ENCODE data around the gene OXA1L. TPM values are rescaled to one million over a fixed set of nuclear protein-coding genes. Genes with fewer than 3 reads are reported as not detected.

Gene OXA1L
- total and polyA plus RNA-seq, 2 experiments from 2014 or later = 61.7 to 91.7 TPM

DNA sequence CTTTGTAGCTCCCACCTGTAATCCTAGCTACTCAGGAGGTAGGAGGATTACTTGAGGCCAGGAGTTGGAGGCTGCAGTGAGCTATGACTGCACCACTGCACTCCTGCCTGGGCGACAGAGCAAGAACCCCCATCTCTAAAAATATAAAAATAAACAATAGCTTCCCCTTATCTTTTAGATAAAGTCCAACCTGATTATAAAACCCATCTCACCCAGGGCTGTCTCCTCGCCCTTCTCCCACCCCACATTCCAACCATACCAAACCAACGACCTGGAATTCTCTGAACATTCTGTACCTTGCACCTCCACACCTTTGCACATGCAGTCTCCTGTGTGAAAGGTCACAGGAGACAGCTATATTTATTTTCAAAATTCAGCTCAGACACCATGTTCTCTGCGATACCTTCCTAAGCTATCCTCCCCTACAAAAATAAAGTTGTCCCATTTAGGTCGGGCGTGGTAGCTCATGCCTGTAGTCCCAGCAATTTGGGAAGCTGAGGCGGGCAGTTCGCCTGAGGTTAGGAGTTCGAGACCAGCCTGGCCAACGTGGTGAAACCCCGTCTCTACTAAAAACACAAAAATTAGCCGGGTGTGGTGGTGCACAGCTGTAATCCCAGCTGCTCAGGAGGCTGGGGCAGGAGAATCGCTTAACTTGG is 41.1 kb downstream of the OXA1L start (continued):
- TF ChIP-seq EZH2phosphoT487 (IDR thresholded peaks at IDR 0.05; ENCODE audit: unreplicated experiment) (no peak), POLR2AphosphoS5 (IDR thresholded peaks at IDR 0.05; ENCODE audit: low read depth) (no peak)
- TF ChIP-seq, protein P1, sequence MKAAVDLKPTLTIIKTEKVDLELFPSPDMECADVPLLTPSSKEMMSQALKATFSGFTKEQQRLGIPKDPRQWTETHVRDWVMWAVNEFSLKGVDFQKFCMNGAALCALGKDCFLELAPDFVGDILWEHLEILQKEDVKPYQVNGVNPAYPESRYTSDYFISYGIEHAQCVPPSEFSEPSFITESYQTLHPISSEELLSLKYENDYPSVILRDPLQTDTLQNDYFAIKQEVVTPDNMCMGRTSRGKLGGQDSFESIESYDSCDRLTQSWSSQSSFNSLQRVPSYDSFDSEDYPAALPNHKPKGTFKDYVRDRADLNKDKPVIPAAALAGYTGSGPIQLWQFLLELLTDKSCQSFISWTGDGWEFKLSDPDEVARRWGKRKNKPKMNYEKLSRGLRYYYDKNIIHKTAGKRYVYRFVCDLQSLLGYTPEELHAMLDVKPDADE (IDR thresholded peaks at IDR 0.05) = no peak

DNA sequence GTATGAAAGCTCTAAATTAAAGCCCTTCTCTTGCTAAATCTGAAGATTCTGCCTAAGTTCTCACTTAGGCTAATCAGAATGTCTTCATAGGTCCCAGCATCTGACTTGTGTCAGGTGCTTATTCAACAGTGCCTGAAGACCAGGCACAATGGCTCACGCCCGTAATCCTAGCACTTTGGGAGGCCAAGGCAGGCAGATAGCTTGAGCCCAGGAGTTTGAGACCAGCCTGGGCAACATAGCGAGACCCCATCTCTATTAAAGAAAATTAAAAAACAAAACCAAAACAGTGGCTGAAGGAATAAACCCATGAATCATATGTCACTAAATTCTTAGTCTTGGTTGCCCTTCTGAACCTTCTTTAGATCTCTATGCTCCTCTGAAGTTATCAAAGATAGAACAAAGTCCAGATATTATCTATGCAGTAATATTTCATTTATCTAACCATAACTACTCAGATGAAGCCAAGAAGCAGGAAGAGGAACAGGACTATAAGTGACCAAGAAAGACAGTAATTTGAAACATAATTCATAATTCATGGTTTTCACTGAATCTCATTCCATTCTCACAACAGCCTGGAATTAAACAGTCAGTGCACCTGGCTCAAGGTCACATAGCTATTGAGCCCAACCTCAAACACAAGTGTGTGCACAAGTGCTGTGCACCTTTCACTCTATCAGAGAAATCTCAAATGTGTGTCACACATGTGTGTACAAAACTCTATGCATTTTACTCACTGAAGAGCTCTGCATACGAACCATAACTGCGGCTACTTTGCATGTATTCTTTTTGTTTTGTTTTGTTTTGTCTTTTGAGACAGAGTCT is 42.1 kb downstream of the OXA1L start:
- Mint-ChIP-seq H3K27ac (no peak overlapping the region), H3K4me1 (peaks cover 19% of the 10 kb centered on the region), H3K27me3 (ENCODE audit: insufficient read depth, low read depth, poor library complexity) (peaks cover 4% of the 10 kb centered on the region), H3K36me3 (ENCODE audit: low read depth) (no peaks in the 10 kb centered on the region), H3K9me3 (no peaks in the 10 kb centered on the region), H3K4me3 (no peak overlapping the region)
- Histone ChIP-seq H3K79me2 (replicated peaks; ENCODE audit: insufficient read depth) (no peaks in the 10 kb centered on the region), H3K9me2 (ENCODE audit: insufficient read depth) (no peaks in the 10 kb centered on the region), H3F3A (replicated peaks; ENCODE audit: low read depth) (no peaks in the 10 kb centered on the region; the same call in 1 of the 2 replicates), H3K36me3 (ENCODE audit: insufficient read depth) (no peaks in the 10 kb centered on the region), H3K27me3 (ENCODE audit: insufficient read depth) (no peaks in the 10 kb centered on the region), H3K27ac (ENCODE audit: low read depth) (no peak overlapping the region), H3K4me1 (ENCODE audit: insufficient read depth) (peaks cover 12% of the 10 kb centered on the region), H3K4me3 (no peak overlapping the region), H4K20me1 (replicated peaks; ENCODE audit: insufficient read depth) (no peaks in the 10 kb centered on the region), H2AFZ (no peak overlapping the region), H3K4me2 (no peak overlapping the region)
- DNase-seq (ENCODE audit: low spot score) = no peak
- ATAC-seq = no peak
- TF ChIP-seq STAT1 (IDR thresholded peaks at IDR 0.05; ENCODE audit: unreplicated experiment) (no peak), ZNF114 (CRISPR knock-in tag; IDR thresholded peaks at IDR 0.05) (no peak), POLR2AphosphoS5 (IDR thresholded peaks at IDR 0.05; ENCODE audit: low read depth) (no peak), JUNB (IDR thresholded peaks at IDR 0.05; ENCODE audit: unreplicated experiment) (no peak), CREB1 (CRISPR knock-in tag; IDR thresholded peaks at IDR 0.05; ENCODE audit: low read depth) (no peak), NANOG (IDR thresholded peaks at IDR 0.05; ENCODE audit: borderline replicate concordance) (no peak), ZNF331 (CRISPR knock-in tag; IDR thresholded peaks at IDR 0.05; ENCODE audit: low read depth) (no peak)
- TF ChIP-seq, protein P2, sequence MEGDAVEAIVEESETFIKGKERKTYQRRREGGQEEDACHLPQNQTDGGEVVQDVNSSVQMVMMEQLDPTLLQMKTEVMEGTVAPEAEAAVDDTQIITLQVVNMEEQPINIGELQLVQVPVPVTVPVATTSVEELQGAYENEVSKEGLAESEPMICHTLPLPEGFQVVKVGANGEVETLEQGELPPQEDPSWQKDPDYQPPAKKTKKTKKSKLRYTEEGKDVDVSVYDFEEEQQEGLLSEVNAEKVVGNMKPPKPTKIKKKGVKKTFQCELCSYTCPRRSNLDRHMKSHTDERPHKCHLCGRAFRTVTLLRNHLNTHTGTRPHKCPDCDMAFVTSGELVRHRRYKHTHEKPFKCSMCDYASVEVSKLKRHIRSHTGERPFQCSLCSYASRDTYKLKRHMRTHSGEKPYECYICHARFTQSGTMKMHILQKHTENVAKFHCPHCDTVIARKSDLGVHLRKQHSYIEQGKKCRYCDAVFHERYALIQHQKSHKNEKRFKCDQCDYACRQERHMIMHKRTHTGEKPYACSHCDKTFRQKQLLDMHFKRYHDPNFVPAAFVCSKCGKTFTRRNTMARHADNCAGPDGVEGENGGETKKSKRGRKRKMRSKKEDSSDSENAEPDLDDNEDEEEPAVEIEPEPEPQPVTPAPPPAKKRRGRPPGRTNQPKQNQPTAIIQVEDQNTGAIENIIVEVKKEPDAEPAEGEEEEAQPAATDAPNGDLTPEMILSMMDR (conservative IDR thresholded peaks at IDR 0.05; ENCODE audit: low read depth in 2 of 2) = no peak
- TF ChIP-seq, protein P3, sequence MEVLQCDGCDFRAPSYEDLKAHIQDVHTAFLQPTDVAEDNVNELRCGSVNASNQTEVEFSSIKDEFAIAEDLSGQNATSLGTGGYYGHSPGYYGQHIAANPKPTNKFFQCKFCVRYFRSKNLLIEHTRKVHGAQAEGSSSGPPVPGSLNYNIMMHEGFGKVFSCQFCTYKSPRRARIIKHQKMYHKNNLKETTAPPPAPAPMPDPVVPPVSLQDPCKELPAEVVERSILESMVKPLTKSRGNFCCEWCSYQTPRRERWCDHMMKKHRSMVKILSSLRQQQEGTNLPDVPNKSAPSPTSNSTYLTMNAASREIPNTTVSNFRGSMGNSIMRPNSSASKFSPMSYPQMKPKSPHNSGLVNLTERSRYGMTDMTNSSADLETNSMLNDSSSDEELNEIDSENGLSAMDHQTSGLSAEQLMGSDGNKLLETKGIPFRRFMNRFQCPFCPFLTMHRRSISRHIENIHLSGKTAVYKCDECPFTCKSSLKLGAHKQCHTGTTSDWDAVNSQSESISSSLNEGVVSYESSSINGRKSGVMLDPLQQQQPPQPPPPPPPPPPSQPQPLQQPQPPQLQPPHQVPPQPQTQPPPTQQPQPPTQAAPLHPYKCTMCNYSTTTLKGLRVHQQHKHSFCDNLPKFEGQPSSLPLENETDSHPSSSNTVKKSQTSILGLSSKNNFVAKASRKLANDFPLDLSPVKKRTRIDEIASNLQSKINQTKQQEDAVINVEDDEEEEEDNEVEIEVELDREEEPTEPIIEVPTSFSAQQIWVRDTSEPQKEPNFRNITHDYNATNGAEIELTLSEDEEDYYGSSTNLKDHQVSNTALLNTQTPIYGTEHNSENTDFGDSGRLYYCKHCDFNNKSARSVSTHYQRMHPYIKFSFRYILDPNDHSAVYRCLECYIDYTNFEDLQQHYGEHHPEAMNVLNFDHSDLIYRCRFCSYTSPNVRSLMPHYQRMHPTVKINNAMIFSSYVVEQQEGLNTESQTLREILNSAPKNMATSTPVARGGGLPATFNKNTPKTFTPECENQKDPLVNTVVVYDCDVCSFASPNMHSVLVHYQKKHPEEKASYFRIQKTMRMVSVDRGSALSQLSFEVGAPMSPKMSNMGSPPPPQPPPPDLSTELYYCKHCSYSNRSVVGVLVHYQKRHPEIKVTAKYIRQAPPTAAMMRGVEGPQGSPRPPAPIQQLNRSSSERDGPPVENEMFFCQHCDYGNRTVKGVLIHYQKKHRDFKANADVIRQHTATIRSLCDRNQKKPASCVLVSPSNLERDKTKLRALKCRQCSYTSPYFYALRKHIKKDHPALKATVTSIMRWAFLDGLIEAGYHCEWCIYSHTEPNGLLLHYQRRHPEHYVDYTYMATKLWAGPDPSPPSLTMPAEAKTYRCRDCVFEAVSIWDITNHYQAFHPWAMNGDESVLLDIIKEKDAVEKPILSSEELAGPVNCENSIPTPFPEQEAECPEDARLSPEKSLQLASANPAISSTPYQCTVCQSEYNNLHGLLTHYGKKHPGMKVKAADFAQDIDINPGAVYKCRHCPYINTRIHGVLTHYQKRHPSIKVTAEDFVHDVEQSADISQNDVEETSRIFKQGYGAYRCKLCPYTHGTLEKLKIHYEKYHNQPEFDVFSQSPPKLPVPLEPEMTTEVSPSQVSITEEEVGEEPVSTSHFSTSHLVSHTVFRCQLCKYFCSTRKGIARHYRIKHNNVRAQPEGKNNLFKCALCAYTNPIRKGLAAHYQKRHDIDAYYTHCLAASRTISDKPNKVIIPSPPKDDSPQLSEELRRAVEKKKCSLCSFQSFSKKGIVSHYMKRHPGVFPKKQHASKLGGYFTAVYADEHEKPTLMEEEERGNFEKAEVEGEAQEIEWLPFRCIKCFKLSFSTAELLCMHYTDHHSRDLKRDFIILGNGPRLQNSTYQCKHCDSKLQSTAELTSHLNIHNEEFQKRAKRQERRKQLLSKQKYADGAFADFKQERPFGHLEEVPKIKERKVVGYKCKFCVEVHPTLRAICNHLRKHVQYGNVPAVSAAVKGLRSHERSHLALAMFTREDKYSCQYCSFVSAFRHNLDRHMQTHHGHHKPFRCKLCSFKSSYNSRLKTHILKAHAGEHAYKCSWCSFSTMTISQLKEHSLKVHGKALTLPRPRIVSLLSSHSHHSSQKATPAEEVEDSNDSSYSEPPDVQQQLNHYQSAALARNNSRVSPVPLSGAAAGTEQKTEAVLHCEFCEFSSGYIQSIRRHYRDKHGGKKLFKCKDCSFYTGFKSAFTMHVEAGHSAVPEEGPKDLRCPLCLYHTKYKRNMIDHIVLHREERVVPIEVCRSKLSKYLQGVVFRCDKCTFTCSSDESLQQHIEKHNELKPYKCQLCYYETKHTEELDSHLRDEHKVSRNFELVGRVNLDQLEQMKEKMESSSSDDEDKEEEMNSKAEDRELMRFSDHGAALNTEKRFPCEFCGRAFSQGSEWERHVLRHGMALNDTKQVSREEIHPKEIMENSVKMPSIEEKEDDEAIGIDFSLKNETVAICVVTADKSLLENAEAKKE (CRISPR knock-in tag; IDR thresholded peaks at IDR 0.05) = no peak
- TF ChIP-seq, protein P1 (IDR thresholded peaks at IDR 0.05) = no peak
